Activated CD8-positive, alpha-beta memory T cell treated with anti-CD3 and anti-CD28 coated beads, Interleukin-2, amount 50 U/mL, for 24 hours (primary cell): Measurements from ENCODE around the gene BCL11A.

ENCODE experiments used
- DNase-seq: peaks from one replicate; pipeline ENCODE4 v3.0.0-alpha.2; 2020; ENCODE audit errors: extremely low read depth

Gene BCL11A

DNA sequence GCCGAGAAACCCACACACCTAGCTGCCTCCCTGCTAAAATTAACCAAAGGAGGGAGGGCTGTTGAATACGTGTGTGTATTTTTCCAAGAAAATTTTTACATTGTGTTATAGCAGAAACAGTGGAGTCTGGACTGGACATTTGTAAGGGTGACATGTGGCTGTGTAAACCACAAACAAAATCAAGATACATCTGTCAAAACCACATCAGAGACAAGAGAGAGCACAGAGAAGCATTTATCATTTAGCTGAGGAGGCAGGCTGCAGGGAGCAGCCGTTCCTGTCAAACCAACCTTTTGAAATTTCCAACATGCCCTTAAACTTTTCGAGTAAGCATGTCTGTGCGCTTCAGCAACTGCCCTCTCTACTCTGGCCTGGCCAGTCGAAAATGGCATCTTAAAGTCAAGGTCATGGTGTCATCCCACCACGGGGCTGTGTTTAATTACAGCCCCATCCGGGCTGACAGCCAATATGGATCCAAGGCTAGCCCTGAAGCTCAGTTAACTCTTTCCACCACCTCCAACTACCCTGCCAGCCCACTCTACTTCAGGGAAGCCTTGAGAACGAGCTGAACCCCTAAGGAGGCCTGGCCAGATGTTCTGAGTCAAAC lies 8.4 kb downstream of the BCL11A start:
- no peak for DNase-seq

- DNase-seq = no peak
Observed at GRCh38 chr2:60544062-60544461, 9.4 kb downstream of the BCL11A start.

DNA sequence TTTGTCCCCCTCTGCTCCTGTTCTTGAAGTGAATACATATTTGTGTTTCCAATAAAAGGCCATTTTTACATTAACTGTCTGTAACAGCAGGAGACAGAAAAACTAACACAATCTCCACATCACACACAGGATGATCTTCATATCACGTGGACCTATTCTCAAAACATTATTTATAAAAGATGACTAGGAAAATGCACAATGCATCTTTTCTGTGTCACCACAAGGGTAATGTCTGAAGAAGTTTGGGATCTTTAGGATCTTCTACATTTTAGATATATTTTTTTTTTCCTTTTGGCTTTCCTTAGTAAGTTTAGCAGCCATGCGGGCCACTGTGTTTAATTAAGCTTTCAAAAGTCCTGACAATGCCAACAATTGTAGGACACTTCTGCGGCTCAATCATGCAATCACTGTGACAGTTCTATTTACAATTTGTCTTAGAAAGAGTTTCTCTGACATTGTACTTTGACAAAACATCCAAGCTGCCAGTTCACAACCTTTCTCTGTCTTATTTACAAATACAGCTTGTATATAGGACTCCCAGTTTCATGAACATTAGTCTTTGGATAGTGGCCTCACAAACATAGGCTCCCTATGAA lies 12.3 kb downstream of the BCL11A start:
- no peak for DNase-seq

DNA sequence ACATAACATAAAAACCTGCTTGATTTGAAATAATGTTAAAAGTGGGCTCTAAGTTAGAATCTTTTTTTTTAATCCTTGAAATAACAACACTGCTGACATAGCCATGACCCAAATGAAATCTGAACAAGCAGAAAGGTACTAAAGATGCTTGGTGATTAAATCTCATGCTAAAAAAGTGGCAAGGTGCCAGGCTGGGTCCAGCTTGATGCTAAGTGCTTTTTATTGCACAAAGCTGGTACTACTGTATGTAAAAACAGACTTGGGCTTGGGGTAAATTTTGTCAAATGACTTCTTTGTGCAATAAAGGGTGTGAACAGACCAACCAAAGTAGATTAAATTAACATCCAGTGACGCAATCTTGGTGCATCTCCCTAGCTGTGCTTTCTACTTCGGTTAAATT lies 13.4 kb downstream of the BCL11A start:
- DNase-seq = no peak

- DNase-seq = no peak
Observed at GRCh38 chr2:60539140-60539539, 14.3 kb downstream of the BCL11A start.

- DNase-seq = no peak
Observed at GRCh38 chr2:60538101-60538500, 15.4 kb downstream of the BCL11A start.

DNA sequence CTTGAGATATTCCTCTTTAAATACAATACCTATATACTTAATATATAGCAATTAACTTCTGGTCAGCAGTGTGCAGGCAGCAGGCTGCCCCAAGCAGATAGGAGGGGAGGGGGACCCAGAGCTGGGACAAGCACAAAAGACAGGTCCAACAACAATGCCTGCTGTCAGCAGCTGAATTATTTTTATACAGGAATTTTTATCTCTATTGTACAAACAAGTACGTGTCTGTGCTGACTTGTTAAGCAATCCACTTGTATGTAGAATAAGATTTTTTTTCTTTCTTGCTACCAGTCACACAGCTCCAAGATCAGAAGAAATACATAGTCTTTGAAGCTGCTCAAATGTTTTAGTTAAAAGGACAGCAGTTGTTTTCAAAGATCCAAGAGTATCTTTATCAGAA lies 16.7 kb downstream of the BCL11A start:
- no peak for DNase-seq

- no peak for DNase-seq
Observed at GRCh38 chr2:60535685-60536312, 17.7 kb downstream of the BCL11A start.

- no peak for DNase-seq
Observed at GRCh38 chr2:60534892-60535684, 18.4 kb downstream of the BCL11A start.

DNA sequence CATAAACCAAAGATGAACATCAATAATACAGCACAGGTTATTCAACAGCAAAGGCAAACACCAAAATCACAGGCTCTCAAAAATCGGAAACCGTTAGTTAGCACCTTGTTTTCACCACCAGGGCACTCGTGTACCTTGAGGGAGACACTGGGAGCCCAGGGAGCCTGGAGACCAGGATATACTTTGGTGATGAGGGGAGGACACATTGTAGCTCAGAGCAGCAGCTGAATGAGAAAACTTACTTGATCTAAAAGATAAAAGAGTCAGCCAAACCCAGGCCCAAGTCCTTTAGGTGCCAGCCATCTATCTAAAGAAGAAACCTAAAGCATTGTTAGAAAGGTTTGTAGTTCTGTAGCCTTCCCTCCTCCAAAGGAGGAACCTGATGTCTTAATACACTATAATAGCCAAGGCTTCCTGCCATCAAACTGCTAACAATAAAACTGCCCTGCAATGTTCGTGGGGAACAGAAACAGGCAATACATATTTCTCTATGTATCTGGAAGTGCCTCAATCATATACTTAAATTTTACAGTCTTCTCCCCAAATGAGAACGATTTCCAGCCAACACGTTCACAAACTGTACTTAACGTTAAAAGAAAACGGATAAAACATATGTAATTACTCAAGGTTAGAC lies 19.3 kb downstream of the BCL11A start:
- no peak for DNase-seq

GRCh38 chr2:60533101-60534051 lies 20.1 kb downstream of the BCL11A start:
- no peak for DNase-seq

GRCh38 chr2:60532421-60532820 lies 21.0 kb downstream of the BCL11A start:
- no peak for DNase-seq

GRCh38 chr2:60531701-60532133 lies 21.7 kb downstream of the BCL11A start:
- no peak for DNase-seq

GRCh38 chr2:60530660-60531281 lies 22.7 kb downstream of the BCL11A start:
- no peak for DNase-seq

GRCh38 chr2:60529785-60530627 lies 23.4 kb downstream of the BCL11A start:
- DNase-seq = no peak

- no peak for DNase-seq
Observed at GRCh38 chr2:60529136-60529784, 24.2 kb downstream of the BCL11A start.

GRCh38 chr2:60528281-60529020 lies 25.0 kb downstream of the BCL11A start:
- DNase-seq = no peak

- no peak for DNase-seq
Observed at GRCh38 chr2:60527762-60528161, 25.7 kb downstream of the BCL11A start.
